ENCODE measurements around the gene NAV3.

- TF ChIP-seq FOXA1 (IDR thresholded peaks at IDR 0.05; ENCODE audit: borderline replicate concordance) (no peak), ZBED1 (IDR thresholded peaks at IDR 0.05) (no peak), POLR2AphosphoS5 (IDR thresholded peaks at IDR 0.05; ENCODE audit: control insufficient read depth, insufficient read depth, low read depth, low read length) (no peak), CTCF (IDR thresholded peaks at IDR 0.05 in 2 of 3, conservative IDR thresholded peaks at IDR 0.05 in 1 of 3; ENCODE audit: insufficient read depth in 2 of 3, low read depth in 1 of 3, low read length in 3 of 3) (no peak), SIX5 (IDR thresholded peaks at IDR 0.05; ENCODE audit: borderline replicate concordance in 1 of 2, insufficient read depth in 1 of 2, low read depth in 1 of 2, low read length in 2 of 2) (no peak), ARID2 (IDR thresholded peaks at IDR 0.05) (no peak), CBX8 (IDR thresholded peaks at IDR 0.05; ENCODE audit: borderline replicate concordance, extremely low read depth, low read depth, low read length, poor library complexity, severe bottlenecking) (no peak)
Measured at GRCh38 chr12:77834618-77835017, 3.9 kb downstream of the NAV3 start.
